Muscle layer of colon (tissue), 2 donors: ENCODE measurements around the gene ADGRD1.

Experiments used
- H3K27ac ChIP-seq: one replicate; pipeline ENCODE4 v1.7.0; 2013; ENCODE audit warnings: low read depth, mild to moderate bottlenecking, low read length, moderate library complexity
- H3K27me3 ChIP-seq, 2 donors: one replicate each; pipeline ENCODE4 v1.7.0; 2013; ENCODE audit warnings: low read length in 2 of 2, mild to moderate bottlenecking in 2 of 2; ENCODE audit not compliant: insufficient read depth in 2 of 2, control insufficient read depth in 1 of 2
- H3K36me3 ChIP-seq: one replicate; pipeline ENCODE4 v1.7.0; 2013; ENCODE audit warnings: mild to moderate bottlenecking, low read length; ENCODE audit not compliant: insufficient read depth
- H3K4me1 ChIP-seq: one replicate; pipeline ENCODE4 v1.7.0; 2013; ENCODE audit warnings: mild to moderate bottlenecking, low read length; ENCODE audit not compliant: insufficient read depth
- H3K4me3 ChIP-seq, 2 donors: one replicate each; pipeline ENCODE4 v1.7.0; 2013; ENCODE audit warnings: low read length in 2 of 2, low read depth in 1 of 2, mild to moderate bottlenecking in 1 of 2, moderate library complexity in 1 of 2
- H3K9ac ChIP-seq: one replicate; pipeline ENCODE4 v1.7.0; 2013; ENCODE audit warnings: low read length
- H3K9me3 ChIP-seq: one replicate; pipeline ENCODE4 v1.7.0; 2013; ENCODE audit warnings: mild to moderate bottlenecking, low read length
- donor health status: abdominal sarcoma.
- donor health status: Adenocarcinoma of cecum.

Gene ADGRD1

DNA sequence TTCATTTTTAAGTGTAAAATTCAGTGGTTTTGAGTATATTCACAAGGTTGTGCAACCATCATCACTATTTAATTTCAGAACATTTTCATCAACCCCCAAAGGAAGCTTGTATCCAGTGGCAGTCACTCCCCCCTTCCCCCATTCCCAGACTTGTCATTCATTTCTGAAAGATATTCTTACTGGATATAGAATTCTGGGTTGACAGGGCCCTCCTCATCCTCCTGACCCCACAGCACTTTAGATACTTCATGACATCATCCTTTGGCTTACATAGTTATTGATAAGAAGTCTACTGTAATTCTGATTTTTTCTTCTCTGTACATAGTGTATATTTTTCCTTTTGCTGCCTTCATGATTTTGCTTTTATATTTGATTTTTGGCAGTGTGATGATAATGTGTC is 8.8 kb upstream of the ADGRD1 start:
- no peaks in the 10 kb centered on the region for H3K36me3 ChIP-seq
- H3K27ac ChIP-seq = no peak overlapping the region
- H3K4me3 ChIP-seq = no peak overlapping the region
- no peaks in the 10 kb centered on the region for H3K27me3 ChIP-seq
- peaks cover 9% of the 10 kb centered on the region for H3K4me1 ChIP-seq
- H3K9ac ChIP-seq = no peak overlapping the region
- H3K9me3 ChIP-seq = no peaks in the 10 kb centered on the region

DNA sequence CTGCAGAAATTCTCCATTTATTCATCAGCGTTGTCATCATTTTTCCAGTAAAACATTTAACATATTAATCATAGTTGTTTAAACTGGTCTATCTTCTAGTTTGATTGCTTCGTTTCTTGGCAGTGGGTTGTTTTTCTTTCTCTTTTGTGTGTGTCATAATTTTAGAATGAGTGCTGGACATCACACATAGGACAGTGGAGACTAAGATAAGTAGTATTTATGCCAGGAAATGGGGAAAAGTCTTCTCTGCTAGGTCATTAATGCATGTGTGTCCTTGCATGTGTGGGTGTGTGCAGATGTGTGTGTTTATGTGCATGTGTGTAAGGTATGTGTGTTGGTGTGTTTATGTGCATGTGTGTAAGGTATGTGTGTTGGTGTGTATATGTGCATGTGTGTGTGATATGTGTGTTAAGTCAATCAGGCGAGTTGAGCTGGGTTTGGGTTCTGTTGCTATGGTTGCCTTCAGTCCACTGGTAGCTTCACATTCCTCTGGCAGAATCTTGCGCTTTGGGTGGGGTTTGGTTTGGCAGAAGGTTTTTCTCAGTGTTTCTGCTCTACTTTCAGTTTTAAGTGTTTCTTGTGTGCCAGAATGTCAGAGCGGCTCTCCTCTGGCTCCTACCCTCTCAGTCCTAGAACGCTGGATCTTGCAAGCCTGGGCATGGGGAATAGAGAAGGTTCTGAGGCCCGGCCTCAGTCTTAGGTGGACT is 7.8 kb upstream of the ADGRD1 start:
- Histone ChIP-seq H3K9ac (no peak overlapping the region), H3K4me3 (no peak overlapping the region), H3K4me1 (peaks cover 9% of the 10 kb centered on the region), H3K27ac (peak overlapping the region; percentile 17), H3K27me3 (no peaks in the 10 kb centered on the region), H3K9me3 (no peaks in the 10 kb centered on the region), H3K36me3 (no peaks in the 10 kb centered on the region)

DNA sequence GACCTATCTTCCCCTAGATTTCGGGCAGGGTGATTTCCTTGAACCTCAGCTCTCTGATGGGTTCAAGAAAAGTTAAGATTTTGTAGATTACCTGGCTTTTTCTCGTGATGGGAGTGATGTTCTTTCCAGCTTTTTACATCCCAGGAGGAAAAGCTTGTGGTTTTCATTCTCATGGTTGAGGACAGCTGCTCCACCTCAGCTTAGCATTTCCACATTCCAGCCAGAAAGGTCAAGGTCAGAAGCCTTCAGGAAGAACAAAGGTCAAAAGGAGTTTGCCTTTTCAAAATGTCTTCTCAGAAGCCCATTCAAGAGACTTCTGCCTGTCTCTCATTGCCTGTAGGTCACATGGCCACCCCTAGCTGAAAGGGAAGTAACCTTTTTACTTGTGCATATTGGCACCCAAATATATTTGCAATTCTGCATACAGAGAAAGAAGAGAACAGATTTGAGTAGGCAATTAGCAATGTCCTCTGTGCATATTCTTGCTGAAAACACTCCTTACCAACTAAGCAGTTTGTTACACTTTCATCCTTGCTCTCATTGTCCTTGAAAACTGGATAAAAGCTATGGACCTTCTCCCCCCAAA is 6.6 kb upstream of the ADGRD1 start:
- Histone ChIP-seq H3K9me3 (no peaks in the 10 kb centered on the region), H3K4me3 (no peak overlapping the region), H3K27me3 (no peaks in the 10 kb centered on the region), H3K9ac (no peak overlapping the region), H3K27ac (no peak overlapping the region), H3K36me3 (no peaks in the 10 kb centered on the region), H3K4me1 (peaks cover 13% of the 10 kb centered on the region)

DNA sequence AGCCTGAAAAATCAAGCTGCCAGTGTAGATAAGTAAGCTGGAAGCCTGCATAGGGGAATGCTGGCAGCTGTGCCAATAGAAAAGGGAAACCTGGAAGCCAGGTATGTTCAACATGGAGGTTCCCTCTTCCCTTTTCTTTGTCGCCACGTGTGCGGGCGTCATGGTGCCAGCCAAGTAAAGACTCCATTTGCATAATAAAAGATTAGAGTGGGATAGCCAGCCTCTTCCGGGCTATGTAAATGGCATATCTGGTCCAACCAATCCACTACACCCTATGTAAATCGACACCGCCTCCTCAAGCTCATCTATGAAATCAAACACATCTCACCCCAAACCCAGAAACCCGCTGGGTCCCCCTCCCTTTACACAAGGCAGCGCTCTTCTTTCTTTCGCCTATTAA is 5.6 kb upstream of the ADGRD1 start:
- Histone ChIP-seq H3K27me3 (no peaks in the 10 kb centered on the region), H3K9me3 (no peaks in the 10 kb centered on the region), H3K36me3 (no peaks in the 10 kb centered on the region), H3K9ac (no peak overlapping the region), H3K27ac (no peak overlapping the region), H3K4me3 (no peak overlapping the region), H3K4me1 (peaks cover 23% of the 10 kb centered on the region)

DNA sequence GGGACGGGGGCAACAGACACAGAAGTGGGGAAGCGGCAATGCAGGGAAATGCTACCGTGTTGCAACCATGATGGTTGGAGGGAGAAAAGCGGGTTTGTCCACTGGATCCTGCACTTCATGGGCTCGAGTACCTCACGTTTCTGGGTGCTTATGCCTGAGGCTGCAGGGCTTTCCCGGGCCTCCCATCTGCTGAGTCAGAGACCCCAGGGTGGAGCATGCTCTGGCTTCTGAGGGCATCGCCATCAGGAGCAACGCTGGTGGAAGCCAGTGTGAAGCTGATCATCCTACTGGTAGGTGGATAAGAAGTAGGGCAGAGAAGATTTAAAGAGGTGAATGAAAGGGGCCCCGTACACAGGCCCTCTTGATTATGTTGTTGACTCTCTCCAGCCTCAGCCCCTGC is 5.0 kb upstream of the ADGRD1 start:
- H3K4me3 ChIP-seq = no peak overlapping the region
- H3K4me1 ChIP-seq = peaks cover 29% of the 10 kb centered on the region
- H3K9ac ChIP-seq = no peak overlapping the region
- H3K27me3 ChIP-seq = no peaks in the 10 kb centered on the region
- no peaks in the 10 kb centered on the region for H3K9me3 ChIP-seq
- H3K36me3 ChIP-seq = no peaks in the 10 kb centered on the region
- no peak overlapping the region for H3K27ac ChIP-seq

DNA sequence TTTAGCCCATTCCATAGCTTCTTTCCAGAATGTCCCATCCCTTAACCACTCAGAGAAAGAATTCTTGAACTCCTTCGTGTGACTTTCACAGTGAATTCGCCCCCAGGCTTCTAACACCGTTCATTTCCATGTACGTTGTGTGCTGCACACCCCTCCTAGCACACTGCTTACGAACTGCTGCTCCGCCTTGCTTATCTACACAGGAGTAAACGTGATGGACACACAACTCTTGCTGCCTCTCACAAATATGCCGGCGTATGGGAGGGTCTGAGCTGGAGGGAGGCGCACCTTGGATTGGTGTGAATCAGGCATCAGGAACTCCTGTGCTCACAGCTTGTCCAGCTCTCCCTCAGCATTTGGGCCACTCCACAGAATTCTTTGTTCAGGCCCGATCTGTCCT is 3.9 kb upstream of the ADGRD1 start:
- no peaks in the 10 kb centered on the region for H3K27me3 ChIP-seq
- H3K9ac ChIP-seq = no peak overlapping the region
- H3K9me3 ChIP-seq = no peaks in the 10 kb centered on the region
- no peak overlapping the region for H3K27ac ChIP-seq
- H3K4me3 ChIP-seq = no peak overlapping the region
- no peaks in the 10 kb centered on the region for H3K36me3 ChIP-seq
- H3K4me1 ChIP-seq = peaks cover 29% of the 10 kb centered on the region

DNA sequence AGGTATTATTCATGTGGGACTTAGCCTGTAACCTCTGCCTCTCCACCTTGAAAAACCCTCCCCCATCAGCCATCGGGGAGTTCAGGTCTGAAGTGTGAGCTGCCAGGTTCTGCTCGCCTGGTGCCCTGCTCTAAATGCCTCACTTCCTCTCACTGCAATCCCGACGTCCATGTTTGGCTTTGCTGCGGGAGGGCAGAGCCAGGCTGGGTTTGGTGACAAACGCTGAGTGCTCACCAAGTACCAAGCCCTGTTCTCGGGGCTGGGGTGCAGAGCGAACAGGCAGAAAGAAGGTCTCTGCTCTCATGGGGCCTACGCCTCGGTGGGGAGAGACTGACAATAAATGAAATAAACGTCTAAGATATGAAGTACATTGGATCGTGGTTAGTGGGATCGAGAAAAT is 2.1 kb upstream of the ADGRD1 start:
- Histone ChIP-seq H3K4me1 (peaks cover 31% of the 10 kb centered on the region), H3K9me3 (no peaks in the 10 kb centered on the region), H3K9ac (no peak overlapping the region), H3K36me3 (no peaks in the 10 kb centered on the region), H3K27ac (peak overlapping the region; percentile 57), H3K4me3 (no peak overlapping the region), H3K27me3 (no peaks in the 10 kb centered on the region)

DNA sequence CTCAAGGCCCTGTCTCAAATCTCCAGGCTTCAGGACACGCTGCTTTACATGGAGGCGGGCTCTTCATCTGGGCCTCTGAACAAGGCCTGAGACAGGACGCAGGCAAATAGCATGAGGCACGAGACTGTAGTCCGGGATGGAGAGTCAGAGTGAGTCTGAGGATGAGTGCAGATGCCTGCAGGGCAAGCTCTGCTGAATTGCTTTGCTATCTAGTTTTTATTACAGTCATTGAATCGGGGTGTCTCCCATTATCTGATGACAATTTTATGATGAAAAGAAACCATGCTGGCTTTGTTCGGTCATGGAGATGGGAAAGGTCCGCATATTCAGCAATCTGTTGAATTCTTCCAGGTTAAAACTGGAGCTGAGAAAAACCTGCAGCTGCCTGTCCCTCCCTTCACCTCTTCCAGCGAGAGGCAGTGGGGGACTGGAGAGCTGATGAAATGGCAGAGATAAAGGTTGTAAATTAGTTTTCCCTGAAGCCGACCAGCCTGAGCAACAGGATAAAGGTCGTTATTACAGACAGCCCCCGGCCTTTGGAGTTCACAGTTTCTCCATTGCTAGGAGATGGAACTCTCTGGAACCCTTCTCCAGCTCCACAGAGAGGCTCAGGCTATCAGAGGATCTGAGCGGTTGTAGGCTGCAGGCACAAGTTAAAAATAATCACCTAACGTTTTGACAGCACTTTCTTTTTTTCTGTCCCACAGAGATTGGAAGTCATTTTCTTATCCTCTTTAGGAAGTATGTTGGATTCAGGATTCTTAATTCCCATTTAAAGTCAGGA is 1.3 kb upstream of the ADGRD1 start:
- Histone ChIP-seq H3K9ac (no peak overlapping the region), H3K4me1 (peaks cover 27% of the 10 kb centered on the region), H3K27ac (peak overlapping the region; percentile 57), H3K27me3 (no peaks in the 10 kb centered on the region), H3K36me3 (no peaks in the 10 kb centered on the region), H3K4me3 (no peak overlapping the region), H3K9me3 (no peaks in the 10 kb centered on the region)

DNA sequence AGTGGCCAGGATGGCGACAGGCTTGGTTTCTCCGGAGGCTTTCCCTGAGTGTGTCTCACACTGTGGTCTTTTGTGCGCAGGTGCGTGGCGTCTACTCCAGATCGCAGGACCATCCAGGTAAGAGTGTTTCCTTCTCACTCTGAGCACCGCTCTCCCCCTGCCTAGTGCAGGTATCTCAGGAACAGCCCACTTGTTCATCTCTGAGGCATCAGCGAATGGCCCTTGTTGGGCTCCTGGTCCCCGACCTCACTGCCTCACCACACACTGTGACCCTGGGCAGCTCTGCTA is 781 bp downstream of the ADGRD1 start:
- Histone ChIP-seq H3K27ac (peak overlapping the region; percentile 70), H3K27me3 (no peaks in the 10 kb centered on the region), H3K9me3 (no peaks in the 10 kb centered on the region), H3K4me3 (peak overlapping the region; percentile 62 to 72), H3K9ac (peak overlapping the region; percentile 71), H3K36me3 (no peaks in the 10 kb centered on the region), H3K4me1 (peaks cover 27% of the 10 kb centered on the region)

DNA sequence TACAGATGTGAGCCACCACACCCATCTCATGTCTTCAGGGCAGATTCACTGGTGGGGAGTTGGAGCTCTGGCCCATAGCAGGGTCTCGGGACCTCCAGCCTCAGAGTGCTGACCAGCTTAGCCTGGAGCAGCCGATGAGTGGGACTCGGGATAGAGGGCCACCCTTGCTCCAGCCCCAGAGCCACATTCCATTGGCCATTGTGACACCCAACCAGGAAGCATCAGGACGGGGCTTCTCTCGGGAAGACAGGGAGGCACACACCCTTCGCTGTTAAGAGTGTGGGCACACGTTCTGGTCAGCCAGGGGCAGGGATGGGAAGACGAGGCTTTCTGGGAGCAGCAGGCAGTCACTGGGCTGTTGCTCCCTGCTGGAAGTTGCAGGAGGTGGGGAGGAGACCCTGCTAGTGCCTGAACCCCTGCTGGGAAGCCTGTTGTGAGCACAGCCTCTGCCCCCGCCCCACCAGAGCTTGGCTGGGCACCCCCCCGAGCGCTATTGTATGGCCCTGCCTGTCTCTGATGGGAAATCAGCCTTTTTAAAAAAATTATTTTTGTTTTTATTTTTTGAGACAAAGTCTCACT is 1.6 kb downstream of the ADGRD1 start:
- peaks cover 27% of the 10 kb centered on the region for H3K4me1 ChIP-seq
- no peaks in the 10 kb centered on the region for H3K36me3 ChIP-seq
- no peaks in the 10 kb centered on the region for H3K9me3 ChIP-seq
- no peak overlapping the region for H3K27ac ChIP-seq
- peak overlapping the region; percentile 62 to 72 for H3K4me3 ChIP-seq
- no peaks in the 10 kb centered on the region for H3K27me3 ChIP-seq
- no peak overlapping the region for H3K9ac ChIP-seq

DNA sequence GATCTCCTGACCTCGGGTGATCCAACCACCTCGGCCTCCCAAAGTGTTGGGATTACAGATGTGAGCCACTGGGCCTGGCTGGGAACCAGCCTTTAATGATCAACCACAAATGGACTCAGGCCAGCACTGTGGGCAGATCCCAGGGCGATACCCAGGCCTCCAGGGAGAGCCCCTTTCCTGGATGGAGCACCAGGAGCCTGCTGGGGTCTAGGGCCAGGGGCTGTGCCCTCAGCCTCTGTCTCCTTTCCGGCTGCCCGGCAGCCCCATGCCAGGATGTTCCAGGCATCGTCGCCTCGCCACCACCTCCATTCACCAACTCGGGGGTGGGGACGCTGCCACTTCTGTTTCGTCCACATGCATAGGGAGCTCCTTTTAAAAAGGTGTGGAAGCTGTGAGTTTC is 2.3 kb downstream of the ADGRD1 start:
- H3K27me3 ChIP-seq = no peaks in the 10 kb centered on the region
- H3K4me3 ChIP-seq = no peak overlapping the region
- H3K4me1 ChIP-seq = peaks cover 29% of the 10 kb centered on the region
- H3K9ac ChIP-seq = no peak overlapping the region
- no peaks in the 10 kb centered on the region for H3K9me3 ChIP-seq
- H3K36me3 ChIP-seq = no peaks in the 10 kb centered on the region
- H3K27ac ChIP-seq = no peak overlapping the region
